HG02943 (cell line): ENCODE data around the gene WNT9B.
"Not testable (repeated sequence)": the region's sequence is repeated elsewhere in the genome, so short reads cannot be mapped to it uniquely, and the experiment has no call there.

Experiments
- ATAC-seq: cut with Tn5 transposase; IDR thresholded peaks from one replicate; pipeline ENCODE4 v1.9.1; 2021; ENCODE audit warnings: mild to moderate bottlenecking, low read depth, moderate library complexity; ENCODE audit not compliant: unreplicated experiment

The WNT9B gene

GRCh38 chr17:46903762-46904672, 52.6 kb downstream of the WNT9B start:
- no peak for ATAC-seq

- no peak for ATAC-seq
Measured at GRCh38 chr17:46908068-46908737, 56.8 kb downstream of the WNT9B start.

- ATAC-seq, result no peak
Measured at GRCh38 chr17:46910179-46910927, 59.0 kb downstream of the WNT9B start.

GRCh38 chr17:46911311-46911710, 59.9 kb downstream of the WNT9B start:
- ATAC-seq, result no peak

- ATAC-seq, result no peak
Measured at GRCh38 chr17:46915596-46915995, 64.2 kb downstream of the WNT9B start.

GRCh38 chr17:46916211-46916610, 64.8 kb downstream of the WNT9B start:
- no peak for ATAC-seq

GRCh38 chr17:46916623-46917022, 65.2 kb downstream of the WNT9B start:
- ATAC-seq, result no peak

GRCh38 chr17:46917041-46917440, 65.7 kb downstream of the WNT9B start:
- ATAC-seq, result no peak

- ATAC-seq, result no peak
Measured at GRCh38 chr17:46917516-46917915, 66.1 kb downstream of the WNT9B start.

- ATAC-seq, result not testable (repeated sequence)
Measured at GRCh38 chr17:46921962-46922361, 70.6 kb downstream of the WNT9B start.

GRCh38 chr17:46922487-46922803, 71.1 kb downstream of the WNT9B start:
- no peak for ATAC-seq

GRCh38 chr17:46922804-46923635, 71.6 kb downstream of the WNT9B start, which contains the start of gene GOSR2:
GOSR2 (plus strand) TSS chr17:46923160; CDS start chr17:46923193, 33 bp downstream.
- peak; percentile 73 for ATAC-seq

- no peak for ATAC-seq
Measured at GRCh38 chr17:46925185-46925868, 73.9 kb downstream of the WNT9B start.

- no peak for ATAC-seq
Measured at GRCh38 chr17:46928467-46929261, 77.3 kb downstream of the WNT9B start.

GRCh38 chr17:46929413-46929812, 78.0 kb downstream of the WNT9B start:
- no peak for ATAC-seq

- ATAC-seq, result no peak
Measured at GRCh38 chr17:46930051-46930450, 78.7 kb downstream of the WNT9B start.

GRCh38 chr17:46931596-46931995, 80.2 kb downstream of the WNT9B start:
- no peak for ATAC-seq

- no peak for ATAC-seq
Measured at GRCh38 chr17:46935658-46936266, 84.4 kb downstream of the WNT9B start.
